ENCODE measurements around the gene NECAB3. TPM values are rescaled to one million over a fixed set of nuclear protein-coding genes. Genes with fewer than 3 reads are reported as not detected.

The NECAB3 gene
- total and polyA plus RNA-seq, 2 of the 13 experiments (the other 11 are each of a cell fraction or from before 2014, with no cell fraction given), result 61.5 to 65.5 TPM

- peak; percentile 81 for TF ChIP-seq FOXC1 (CRISPR knock-in tag; IDR thresholded peaks at IDR 0.05; ENCODE audit: borderline replicate concordance)
- no peak for TF ChIP-seq PBX2 (CRISPR knock-in tag; IDR thresholded peaks at IDR 0.05)
- no peak for TF ChIP-seq NFE2L2 (IDR thresholded peaks at IDR 0.05; ENCODE audit: low read length)
- no peak for TF ChIP-seq ZNF282 (IDR thresholded peaks at IDR 0.05; ENCODE audit: partially characterized antibody)
- TF ChIP-seq MLLT10 (CRISPR knock-in tag; IDR thresholded peaks at IDR 0.05), result no peak
- no peak for TF ChIP-seq XBP1 (CRISPR knock-in tag; IDR thresholded peaks at IDR 0.05)
- TF ChIP-seq ZNF572 (CRISPR knock-in tag; IDR thresholded peaks at IDR 0.05), result 0 out of 2 replicates have a peak, but pooled peaks have one; percentile 8
- no peak for TF ChIP-seq ETV6 (CRISPR knock-in tag; conservative IDR thresholded peaks at IDR 0.05)
- TF ChIP-seq ZNF34 (CRISPR knock-in tag; IDR thresholded peaks at IDR 0.05; ENCODE audit: borderline replicate concordance), result no peak
- peak; percentile 72 for TF ChIP-seq POGK (CRISPR knock-in tag; conservative IDR thresholded peaks at IDR 0.05)
- TF ChIP-seq ZMYM4 (CRISPR knock-in tag; IDR thresholded peaks at IDR 0.05), result peak; percentile 23; the same call in 1 of the 2 replicates
- no peak for TF ChIP-seq ZBTB49 (CRISPR knock-in tag; IDR thresholded peaks at IDR 0.05; ENCODE audit: borderline replicate concordance)
- TF ChIP-seq ZGPAT (CRISPR knock-in tag; IDR thresholded peaks at IDR 0.05), result no peak; the same call in 1 of the 2 replicates
- no peak for TF ChIP-seq GATA4 (IDR thresholded peaks at IDR 0.05; ENCODE audit: borderline replicate concordance, low read depth)
- no peak for TF ChIP-seq MZF1 (CRISPR knock-in tag; IDR thresholded peaks at IDR 0.05; ENCODE audit: borderline replicate concordance)
- no peak for TF ChIP-seq ZBTB25 (CRISPR knock-in tag; IDR thresholded peaks at IDR 0.05)
- TF ChIP-seq ZNF281 (CRISPR knock-in tag; IDR thresholded peaks at IDR 0.05; ENCODE audit: borderline replicate concordance), result no peak
These were observed 20.9 kb downstream of the NECAB3 start (continued) for GRCh38 chr20:33653218-33653899.
